GM12873 (cell line): ENCODE results near the gene CD48.

Source experiments
- CTCF ChIP-seq: IDR thresholded peaks from 2 replicates; pipeline ENCODE4 v1.5.1; 2012; ENCODE audit warnings: low read depth, mild to moderate bottlenecking, moderate library complexity, low read length, control low read depth; ENCODE audit not compliant: insufficient read depth; ENCODE audit errors: missing control alignments

The CD48 gene

GRCh38 chr1:160664573-160665051, 47.0 kb downstream of the CD48 start:
- no peak for TF ChIP-seq CTCF

- no peak for TF ChIP-seq CTCF
Observed at GRCh38 chr1:160662910-160663309, 48.7 kb downstream of the CD48 start.

GRCh38 chr1:160659566-160659965, 52.1 kb downstream of the CD48 start:
- no peak for TF ChIP-seq CTCF

GRCh38 chr1:160658814-160659193, 52.8 kb downstream of the CD48 start:
- TF ChIP-seq CTCF = no peak

GRCh38 chr1:160658162-160658813, 53.3 kb downstream of the CD48 start:
- no peak for TF ChIP-seq CTCF

GRCh38 chr1:160657250-160657781, 54.3 kb downstream of the CD48 start:
- TF ChIP-seq CTCF = no peak

GRCh38 chr1:160656737-160657136, 54.9 kb downstream of the CD48 start:
- TF ChIP-seq CTCF = no peak
